Endodermal cell (in vitro differentiated cells): ENCODE data around the gene C4BPA. TPM values are rescaled to one million over a fixed set of nuclear protein-coding genes. Genes with fewer than 3 reads are reported as not detected.

Source experiments
- DNase-seq: peaks from one replicate; pipeline ENCODE4 v3.0.0-alpha.2; 2017
- H3K27ac ChIP-seq: 2 replicates; pipeline ENCODE4 v1.5.1; 2013; ENCODE audit warnings: mild to moderate bottlenecking, low read depth, low read length, moderate library complexity
- H3K27me3 ChIP-seq: 2 replicates; pipeline ENCODE4 v1.6.1; 2013; ENCODE audit warnings: mild to moderate bottlenecking, low read length, moderate library complexity; ENCODE audit not compliant: insufficient read depth, control insufficient read depth, poor library complexity, severe bottlenecking
- H3K36me3 ChIP-seq: 2 replicates; pipeline ENCODE4 v1.7.0; 2013; ENCODE audit warnings: mild to moderate bottlenecking, low read length, moderate library complexity; ENCODE audit not compliant: control insufficient read depth, insufficient read depth
- H3K4me1 ChIP-seq: one replicate; pipeline ENCODE4 v1.7.0; 2013; ENCODE audit warnings: low read length; ENCODE audit not compliant: control insufficient read depth, insufficient read depth
- H3K4me3 ChIP-seq: 2 replicates; pipeline ENCODE4 v1.5.1; 2013; ENCODE audit warnings: mild to moderate bottlenecking, low read length, moderate library complexity
- H3K9ac ChIP-seq: 2 replicates; pipeline ENCODE4 v1.6.1; 2013; ENCODE audit warnings: mild to moderate bottlenecking, low read length, moderate library complexity; ENCODE audit not compliant: poor library complexity, severe bottlenecking; ENCODE audit errors: extremely low read depth
- H3K9me3 ChIP-seq: 2 replicates; pipeline ENCODE4 v1.6.1; 2013; ENCODE audit warnings: mild to moderate bottlenecking, low read length, moderate library complexity; ENCODE audit not compliant: control insufficient read depth
- H3K27ac Mint-ChIP-seq: 2 replicates; pipeline ENCODE4 v1.8.0; 2020; ENCODE audit warnings: mixed read lengths
- H3K27me3 Mint-ChIP-seq: 2 replicates; pipeline ENCODE4 v1.8.0; 2021; ENCODE audit warnings: mild to moderate bottlenecking, mixed read lengths; ENCODE audit not compliant: insufficient read depth
- H3K36me3 Mint-ChIP-seq: 2 replicates; pipeline ENCODE4 v1.8.0; 2020; ENCODE audit warnings: low read depth, mixed read lengths
- H3K4me1 Mint-ChIP-seq: 2 replicates; pipeline ENCODE4 v1.8.0; 2020; ENCODE audit warnings: mixed read lengths
- H3K4me3 Mint-ChIP-seq: 2 replicates; pipeline ENCODE4 v1.8.0; 2020; ENCODE audit warnings: mild to moderate bottlenecking, moderate library complexity, mixed read lengths
- H3K9me3 Mint-ChIP-seq: 2 replicates; pipeline ENCODE4 v1.8.0; 2020; ENCODE audit warnings: mild to moderate bottlenecking, mixed read lengths
- WGBS, 2 experiments: methylation state at CpG; one replicate each; pipeline versions ENCODE4 v1.1.5 to v1.1.7; 2013; ENCODE audit warnings: missing lambda C conversion rate in 2 of 2, mixed read lengths in 1 of 2; ENCODE audit not compliant: insufficient coverage in 1 of 2, insufficient read length in 1 of 2; 5-methylcytosine and 5-hydroxymethylcytosine counted together
- total RNA-seq, 2 donors: library from RNA; stranded (reverse); fragmentation: NEBNext Ultra II Directional in 1 of 2; extraction: Animal tissue kit (Norgen Biotek cat#: 25700) in 1 of 2; gene quantifications; 2 replicates in 1 of 2; 3 replicates in 1 of 2; pipeline ENCODE4 v1.2.1, GENCODE V29; 2021
- TF ChIP-seq, protein P1 (sequence below): fragments of 200-600 bp; sonication (generic); conservative IDR thresholded peaks from 2 replicates; pipeline ENCODE4 v1.5.0; 2021; ENCODE audit warnings: antibody characterized with exemption, mild to moderate bottlenecking

Gene C4BPA
- total RNA-seq, 2 donors from 2014 or later = not detected

DNA sequence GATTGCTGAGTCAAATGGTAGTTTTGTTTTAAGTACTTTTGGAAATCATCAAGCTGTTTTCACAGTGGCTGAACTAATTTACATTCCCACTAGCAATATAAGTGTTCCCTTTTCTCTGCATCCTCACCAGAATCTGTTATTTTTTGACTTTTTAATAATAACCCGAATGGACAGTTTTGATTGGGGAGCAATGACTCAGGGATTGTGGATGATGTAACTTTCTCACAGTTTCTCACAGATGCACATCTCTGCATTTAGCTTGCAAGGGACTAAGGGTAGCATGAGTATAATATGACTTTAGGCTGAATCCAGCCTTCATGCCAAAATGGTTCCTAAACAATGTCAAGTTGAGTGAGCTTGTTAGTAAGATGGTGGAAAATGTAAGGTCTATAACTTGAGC lies 90.2 kb downstream of the C4BPA start:
- no peaks in the 10 kb centered on the region for H3K4me1 ChIP-seq
- no peaks in the 10 kb centered on the region for H3K36me3 ChIP-seq
- H3K9ac ChIP-seq = no peak overlapping the region
- no peaks in the 10 kb centered on the region for H3K27me3 ChIP-seq
- TF ChIP-seq, protein P1, sequence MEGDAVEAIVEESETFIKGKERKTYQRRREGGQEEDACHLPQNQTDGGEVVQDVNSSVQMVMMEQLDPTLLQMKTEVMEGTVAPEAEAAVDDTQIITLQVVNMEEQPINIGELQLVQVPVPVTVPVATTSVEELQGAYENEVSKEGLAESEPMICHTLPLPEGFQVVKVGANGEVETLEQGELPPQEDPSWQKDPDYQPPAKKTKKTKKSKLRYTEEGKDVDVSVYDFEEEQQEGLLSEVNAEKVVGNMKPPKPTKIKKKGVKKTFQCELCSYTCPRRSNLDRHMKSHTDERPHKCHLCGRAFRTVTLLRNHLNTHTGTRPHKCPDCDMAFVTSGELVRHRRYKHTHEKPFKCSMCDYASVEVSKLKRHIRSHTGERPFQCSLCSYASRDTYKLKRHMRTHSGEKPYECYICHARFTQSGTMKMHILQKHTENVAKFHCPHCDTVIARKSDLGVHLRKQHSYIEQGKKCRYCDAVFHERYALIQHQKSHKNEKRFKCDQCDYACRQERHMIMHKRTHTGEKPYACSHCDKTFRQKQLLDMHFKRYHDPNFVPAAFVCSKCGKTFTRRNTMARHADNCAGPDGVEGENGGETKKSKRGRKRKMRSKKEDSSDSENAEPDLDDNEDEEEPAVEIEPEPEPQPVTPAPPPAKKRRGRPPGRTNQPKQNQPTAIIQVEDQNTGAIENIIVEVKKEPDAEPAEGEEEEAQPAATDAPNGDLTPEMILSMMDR = no peak
- no peak overlapping the region for H3K4me3 Mint-ChIP-seq
- H3K9me3 Mint-ChIP-seq = peaks cover 6% of the 10 kb centered on the region
- H3K27me3 Mint-ChIP-seq = peaks cover 8% of the 10 kb centered on the region
- no peaks in the 10 kb centered on the region for H3K4me1 Mint-ChIP-seq
- no peak for DNase-seq
- H3K9me3 ChIP-seq = no peaks in the 10 kb centered on the region
- no peaks in the 10 kb centered on the region for H3K36me3 Mint-ChIP-seq
- WGBS, 2 experiments = 100% methylated on average over 1 of the region's 1 CpG; no CpG with 5 or more reads in 1 of the 2 experiments
- H3K4me3 ChIP-seq = no peak overlapping the region
- no peak overlapping the region for H3K27ac Mint-ChIP-seq
- H3K27ac ChIP-seq = no peak overlapping the region

Other genes starting within 250 kb of the C4BPA start
- gene IL20, start 238.6 kb upstream of the C4BPA start, total RNA-seq = not detected
- not detected for gene IL24, start 206.8 kb upstream of the C4BPA start, total RNA-seq
- gene FCMR, start 182.3 kb upstream of the C4BPA start, total RNA-seq = not detected
- gene PIGR, start 157.8 kb upstream of the C4BPA start, total RNA-seq = not detected
- gene FCAMR, start 133.8 kb upstream of the C4BPA start, total RNA-seq = not detected
- gene C1orf116, start 71.5 kb upstream of the C4BPA start, total RNA-seq = under 1 TPM; 0.55 to 0.60 TPM
- 10 to 100 TPM; 10.8 to 18.8 TPM for gene YOD1, start 53.0 kb upstream of the C4BPA start, total RNA-seq
- gene PFKFB2, start 51.0 kb upstream of the C4BPA start, total RNA-seq = 10 to 100 TPM; 11.2 to 13.4 TPM
- gene C4BPB, start 15.4 kb upstream of the C4BPA start, total RNA-seq = not detected
- gene CD55, start 217.4 kb downstream of the C4BPA start, total RNA-seq = 10 to 100 TPM; 19.5 to 26.1 TPM